ENCODE results near the gene EEF1AKMT3.

The EEF1AKMT3 gene

DNA sequence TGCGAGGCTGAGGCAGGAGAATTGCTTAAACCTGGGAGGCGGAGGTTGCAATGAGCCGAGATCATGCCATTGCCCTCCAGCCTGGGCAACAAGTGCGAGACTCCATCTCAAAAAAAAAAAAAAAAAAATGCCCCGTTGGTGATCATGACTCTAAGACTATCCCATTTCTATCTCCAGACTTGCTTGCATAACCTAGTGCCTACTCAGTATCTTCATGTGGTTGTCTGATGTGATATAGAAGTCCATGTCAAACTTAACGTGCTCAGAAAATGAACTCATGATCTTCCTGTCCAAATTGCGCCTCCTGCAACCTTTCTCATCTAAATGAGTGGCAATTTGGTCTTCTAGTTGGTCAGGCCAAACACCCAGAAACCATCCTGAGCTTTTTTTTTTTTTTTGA is 5.5 kb downstream of the EEF1AKMT3 start:
- peaks cover 2% of the 10 kb centered on the region for H3K79me2 ChIP-seq (ENCODE audit: insufficient read depth, low read length)
- no peak overlapping the region for H2AFZ ChIP-seq (ENCODE audit: low read length)
- TF ChIP-seq, protein P1, sequence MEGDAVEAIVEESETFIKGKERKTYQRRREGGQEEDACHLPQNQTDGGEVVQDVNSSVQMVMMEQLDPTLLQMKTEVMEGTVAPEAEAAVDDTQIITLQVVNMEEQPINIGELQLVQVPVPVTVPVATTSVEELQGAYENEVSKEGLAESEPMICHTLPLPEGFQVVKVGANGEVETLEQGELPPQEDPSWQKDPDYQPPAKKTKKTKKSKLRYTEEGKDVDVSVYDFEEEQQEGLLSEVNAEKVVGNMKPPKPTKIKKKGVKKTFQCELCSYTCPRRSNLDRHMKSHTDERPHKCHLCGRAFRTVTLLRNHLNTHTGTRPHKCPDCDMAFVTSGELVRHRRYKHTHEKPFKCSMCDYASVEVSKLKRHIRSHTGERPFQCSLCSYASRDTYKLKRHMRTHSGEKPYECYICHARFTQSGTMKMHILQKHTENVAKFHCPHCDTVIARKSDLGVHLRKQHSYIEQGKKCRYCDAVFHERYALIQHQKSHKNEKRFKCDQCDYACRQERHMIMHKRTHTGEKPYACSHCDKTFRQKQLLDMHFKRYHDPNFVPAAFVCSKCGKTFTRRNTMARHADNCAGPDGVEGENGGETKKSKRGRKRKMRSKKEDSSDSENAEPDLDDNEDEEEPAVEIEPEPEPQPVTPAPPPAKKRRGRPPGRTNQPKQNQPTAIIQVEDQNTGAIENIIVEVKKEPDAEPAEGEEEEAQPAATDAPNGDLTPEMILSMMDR (IDR thresholded peaks at IDR 0.05; ENCODE audit: low read length) = no peak
- TF ChIP-seq EZH2 (IDR thresholded peaks at IDR 0.05; ENCODE audit: borderline replicate concordance, low read length) = no peak
- H3K27me3 ChIP-seq (ENCODE audit: insufficient read depth, low read length) = no peaks in the 10 kb centered on the region
- H3K4me3 ChIP-seq (ENCODE audit: low read depth, low read length, poor library complexity, severe bottlenecking) = no peak overlapping the region
- H3K36me3 ChIP-seq (ENCODE audit: insufficient read depth, low read length) = no peaks in the 10 kb centered on the region
- no peak overlapping the region for H3K9ac ChIP-seq (ENCODE audit: low read length)
- no peaks in the 10 kb centered on the region for H3F3A ChIP-seq (ENCODE audit: insufficient read depth, low read length)
- no peak overlapping the region for H3K27ac ChIP-seq (ENCODE audit: low read depth, low read length, poor library complexity, severe bottlenecking)
- no peaks in the 10 kb centered on the region for H4K20me1 ChIP-seq (ENCODE audit: insufficient read depth, low read length)
- H3K9me3 ChIP-seq (ENCODE audit: low read length) = no peaks in the 10 kb centered on the region
- no peaks in the 10 kb centered on the region for H3K9me2 ChIP-seq (ENCODE audit: low read depth, low read length)
- peaks cover 7% of the 10 kb centered on the region for H3K4me1 ChIP-seq (ENCODE audit: insufficient read depth, low read length, severe bottlenecking)
- H3K4me2 ChIP-seq (ENCODE audit: low read length) = no peak overlapping the region

DNA sequence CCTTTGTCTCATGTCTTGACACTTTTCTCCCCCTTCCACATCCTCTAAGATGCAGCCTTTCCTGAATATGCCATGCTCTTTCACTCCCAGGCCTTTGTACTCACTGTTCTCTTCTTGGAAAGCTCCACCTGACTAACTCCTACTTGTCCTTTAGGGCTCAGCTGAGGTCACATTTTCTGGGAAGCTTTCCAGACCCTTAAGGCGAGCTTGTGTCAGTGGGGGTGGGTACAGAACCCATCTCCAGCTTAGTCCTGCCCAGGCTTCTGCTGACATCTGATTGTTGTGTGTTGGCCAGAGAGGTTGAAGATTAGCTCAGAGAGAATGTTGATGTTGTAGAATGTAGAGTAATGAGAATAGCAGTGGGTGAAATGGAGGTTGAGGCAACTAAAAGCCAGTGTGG is 7.3 kb downstream of the EEF1AKMT3 start:
- no peak for TF ChIP-seq EZH2 (IDR thresholded peaks at IDR 0.05; ENCODE audit: borderline replicate concordance, low read length)
- TF ChIP-seq, protein P1 (IDR thresholded peaks at IDR 0.05; ENCODE audit: low read length) = no peak
- Histone ChIP-seq H3K27me3 (ENCODE audit: insufficient read depth, low read length) (no peaks in the 10 kb centered on the region), H3K79me2 (ENCODE audit: insufficient read depth, low read length) (peaks cover 12% of the 10 kb centered on the region), H3K4me1 (ENCODE audit: insufficient read depth, low read length, severe bottlenecking) (peaks cover 16% of the 10 kb centered on the region), H3K9ac (ENCODE audit: low read length) (no peak overlapping the region), H3K36me3 (ENCODE audit: insufficient read depth, low read length) (no peaks in the 10 kb centered on the region), H3F3A (ENCODE audit: insufficient read depth, low read length) (no peaks in the 10 kb centered on the region), H2AFZ (ENCODE audit: low read length) (no peak overlapping the region), H3K4me2 (ENCODE audit: low read length) (no peak overlapping the region), H3K4me3 (ENCODE audit: low read depth, low read length, poor library complexity, severe bottlenecking) (no peak overlapping the region), H3K9me2 (ENCODE audit: low read depth, low read length) (no peaks in the 10 kb centered on the region), H4K20me1 (ENCODE audit: insufficient read depth, low read length) (no peaks in the 10 kb centered on the region), H3K27ac (ENCODE audit: low read depth, low read length, poor library complexity, severe bottlenecking) (no peak overlapping the region), H3K9me3 (ENCODE audit: low read length) (no peaks in the 10 kb centered on the region)

DNA sequence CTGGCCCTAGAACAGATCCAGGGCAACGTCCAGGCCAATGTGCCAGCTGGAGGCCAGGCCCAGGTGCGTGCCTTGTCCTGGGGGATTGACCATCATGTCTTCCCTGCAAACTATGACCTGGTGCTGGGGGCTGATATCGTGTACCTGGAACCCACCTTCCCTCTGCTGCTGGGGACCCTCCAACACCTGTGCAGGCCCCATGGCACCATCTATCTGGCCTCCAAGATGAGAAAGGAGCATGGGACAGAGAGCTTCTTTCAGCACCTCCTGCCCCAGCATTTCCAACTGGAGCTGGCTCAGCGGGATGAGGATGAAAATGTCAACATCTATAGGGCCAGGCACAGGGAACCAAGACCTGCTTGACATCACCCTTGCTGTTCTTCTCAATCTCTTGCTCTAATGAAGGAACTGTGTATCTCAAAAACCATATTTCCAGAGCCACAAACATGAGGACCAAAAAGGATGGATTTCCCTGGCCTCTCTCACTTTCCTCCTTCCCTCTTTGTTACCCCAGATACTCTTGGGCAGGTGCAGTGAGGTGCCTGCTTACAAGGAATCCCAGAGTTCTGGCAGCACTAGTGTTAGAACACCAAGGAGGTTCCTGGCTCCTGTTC is 8.0 kb downstream of the EEF1AKMT3 start:
- Histone ChIP-seq H3K4me1 (ENCODE audit: insufficient read depth, low read length, severe bottlenecking) (peaks cover 16% of the 10 kb centered on the region), H4K20me1 (ENCODE audit: insufficient read depth, low read length) (no peaks in the 10 kb centered on the region), H3F3A (ENCODE audit: insufficient read depth, low read length) (no peaks in the 10 kb centered on the region), H3K9me2 (ENCODE audit: low read depth, low read length) (no peaks in the 10 kb centered on the region), H3K4me3 (ENCODE audit: low read depth, low read length, poor library complexity, severe bottlenecking) (no peak overlapping the region), H3K27ac (ENCODE audit: low read depth, low read length, poor library complexity, severe bottlenecking) (no peak overlapping the region), H3K9me3 (ENCODE audit: low read length) (no peaks in the 10 kb centered on the region), H3K4me2 (ENCODE audit: low read length) (no peak overlapping the region), H3K36me3 (ENCODE audit: insufficient read depth, low read length) (peaks cover 2% of the 10 kb centered on the region; the same call in 1 of the 2 replicates), H3K9ac (ENCODE audit: low read length) (no peak overlapping the region), H3K79me2 (ENCODE audit: insufficient read depth, low read length) (peaks cover 12% of the 10 kb centered on the region), H2AFZ (ENCODE audit: low read length) (no peak overlapping the region), H3K27me3 (ENCODE audit: insufficient read depth, low read length) (no peaks in the 10 kb centered on the region)
- no peak for TF ChIP-seq EZH2 (IDR thresholded peaks at IDR 0.05; ENCODE audit: borderline replicate concordance, low read length)
- TF ChIP-seq, protein P1 (IDR thresholded peaks at IDR 0.05; ENCODE audit: low read length) = no peak

All from OCI-LY1 (cell line).